ENCODE measurements around the gene UBE4B. TPM values are rescaled to one million over a fixed set of nuclear protein-coding genes. Genes with fewer than 3 reads are reported as not detected.
"Not testable (repeated sequence)": the region's sequence is repeated elsewhere in the genome, so short reads cannot be mapped to it uniquely, and the experiment has no call there.

The UBE4B gene
- total and polyA plus RNA-seq, 3 donors from 2014 or later: 26.1 to 63.3 (median 62.0) TPM

DNA sequence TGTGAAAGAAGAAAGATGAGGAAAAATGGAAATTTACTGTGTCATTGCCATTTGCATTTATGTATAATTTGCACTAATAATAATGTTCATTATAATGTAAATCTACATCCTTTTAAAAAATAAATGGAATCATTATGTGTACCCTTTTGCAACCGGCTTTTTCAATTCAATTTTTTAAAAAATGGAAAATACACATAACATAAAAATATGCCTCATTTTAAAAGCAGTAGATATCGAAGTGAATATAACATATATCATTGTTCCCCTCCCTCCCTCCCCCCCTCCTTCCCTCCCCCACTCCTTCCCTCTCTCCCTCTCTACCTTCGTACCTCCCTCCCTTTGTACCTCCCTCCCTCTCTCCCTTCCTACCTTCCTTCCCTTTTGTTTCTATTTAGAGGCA is 33.0 kb downstream of the UBE4B start:
- DNase-seq: no peak
- no peak overlapping the region for H3K4me3 ChIP-seq
- no peaks in the 10 kb centered on the region for H3K27me3 ChIP-seq
- TF ChIP-seq POLR2A (IDR thresholded peaks at IDR 0.05) (no peak), CTCF (IDR thresholded peaks at IDR 0.05) (no peak)
- no peaks in the 10 kb centered on the region for H3K36me3 ChIP-seq (ENCODE audit: low read depth, missing control alignments)
- H3K9me3 ChIP-seq: no peaks in the 10 kb centered on the region
- whole genome bisulfite sequencing, 2 donors: 72 to 73% methylated on average over 3 of the region's 3 CpGs
- H3K4me1 ChIP-seq: peaks cover 26% of the 10 kb centered on the region
- H3K27ac ChIP-seq: peak overlapping the region; percentile 91 to 96
- intact Hi-C loops (cut with DNase I; ENCODE audit: low total_unique reads): no loop called here

DNA sequence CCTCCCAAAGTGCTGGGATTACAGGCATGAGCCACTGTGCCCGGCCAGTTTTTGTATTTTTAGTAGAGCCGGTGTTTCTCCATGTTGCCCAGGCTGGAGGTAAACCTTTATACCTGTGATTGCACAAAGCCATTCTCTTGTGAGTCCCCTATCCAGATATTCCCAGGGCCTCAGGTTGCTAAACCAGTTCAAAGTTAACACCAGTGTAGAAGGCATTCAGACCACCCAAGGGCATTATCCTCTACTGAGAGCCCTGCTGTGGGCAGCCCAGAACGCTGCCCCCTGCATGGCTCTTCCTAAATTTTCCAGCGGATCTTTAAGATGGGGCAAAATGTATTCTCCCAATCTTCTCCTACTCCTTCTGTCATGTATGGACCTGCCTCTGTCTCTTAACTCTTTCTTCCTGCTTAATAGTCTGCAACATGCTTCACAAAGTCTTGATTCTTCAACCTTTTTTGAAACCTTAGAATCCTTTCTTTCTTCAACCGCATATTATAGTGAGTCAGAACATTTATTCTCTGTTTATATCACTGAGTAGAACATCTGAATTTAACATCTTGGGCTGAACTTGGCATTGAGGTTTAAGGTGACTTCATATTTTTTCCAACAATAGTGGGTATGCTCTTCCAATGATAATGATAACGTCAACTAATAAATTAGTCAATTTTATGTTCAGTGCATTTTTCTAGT is 36.0 kb downstream of the UBE4B start:
- 88 to 94% methylated on average over 6 of the region's 6 CpGs for WGBS, 2 donors
- H3K4me1 ChIP-seq: peaks cover 26% of the 10 kb centered on the region
- intact Hi-C loops (cut with DNase I; ENCODE audit: low total_unique reads): no loop called here
- H3K4me3 ChIP-seq: no peak overlapping the region
- no peaks in the 10 kb centered on the region for H3K27me3 ChIP-seq
- no peak for DNase-seq
- H3K9me3 ChIP-seq: no peaks in the 10 kb centered on the region
- peak overlapping the region; percentile 91 to 96 for H3K27ac ChIP-seq
- no peaks in the 10 kb centered on the region for H3K36me3 ChIP-seq (ENCODE audit: low read depth, missing control alignments)
- no peak for TF ChIP-seq CTCF (IDR thresholded peaks at IDR 0.05)
- no peak for TF ChIP-seq POLR2A (IDR thresholded peaks at IDR 0.05)

DNA sequence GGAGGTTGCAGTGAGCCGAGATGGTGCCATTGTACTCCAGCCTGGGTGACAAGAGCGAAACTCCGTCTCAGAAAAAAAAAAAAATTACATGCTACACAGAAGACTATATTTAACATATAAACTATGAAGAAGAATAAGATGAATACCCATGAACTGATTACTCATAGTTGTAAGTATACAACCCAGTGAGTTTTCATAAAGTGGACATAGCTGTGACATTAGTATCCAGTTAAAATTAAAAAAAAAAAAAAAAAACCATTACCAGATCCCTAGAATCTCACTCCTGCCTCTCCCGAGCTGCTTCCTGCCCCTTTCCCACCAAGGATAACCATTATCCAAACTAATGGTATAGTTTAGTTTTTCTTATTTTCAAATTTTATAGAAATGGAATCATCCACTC is 37.4 kb downstream of the UBE4B start:
- peaks cover 33% of the 10 kb centered on the region for H3K4me1 ChIP-seq
- no peaks in the 10 kb centered on the region for H3K36me3 ChIP-seq (ENCODE audit: low read depth, missing control alignments)
- WGBS, 2 donors: 92 to 95% methylated on average over 4 of the region's 4 CpGs
- no peaks in the 10 kb centered on the region for H3K9me3 ChIP-seq
- no peak overlapping the region for H3K27ac ChIP-seq
- H3K4me3 ChIP-seq: no peak overlapping the region
- no peak for TF ChIP-seq CTCF (IDR thresholded peaks at IDR 0.05)
- TF ChIP-seq POLR2A (IDR thresholded peaks at IDR 0.05): no peak
- no peaks in the 10 kb centered on the region for H3K27me3 ChIP-seq
- no peak for DNase-seq
- intact Hi-C loops (cut with DNase I; ENCODE audit: low total_unique reads): no loop called here

DNA sequence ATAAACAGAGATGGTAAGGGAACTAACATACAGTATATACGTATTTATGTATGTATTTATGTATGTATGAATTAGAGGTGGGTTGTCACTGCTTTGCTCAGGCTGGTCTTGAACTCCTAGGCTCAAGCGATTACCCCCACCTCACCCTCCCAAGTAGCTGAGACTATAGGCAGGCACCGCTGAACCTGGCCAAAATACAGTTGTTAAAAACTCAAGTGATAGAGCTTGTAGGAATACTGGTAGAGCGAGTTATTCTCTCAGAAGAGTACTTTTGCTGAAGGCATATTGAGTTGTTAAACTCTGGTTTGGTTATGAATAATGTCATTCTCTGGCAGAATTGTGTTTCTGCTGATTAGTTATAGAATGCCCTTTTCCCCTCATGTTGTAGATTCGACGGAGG is 38.9 kb downstream of the UBE4B start:
- Histone ChIP-seq H3K27me3 (no peaks in the 10 kb centered on the region), H3K4me1 (peaks cover 21% of the 10 kb centered on the region), H3K9me3 (no peaks in the 10 kb centered on the region), H3K4me3 (no peak overlapping the region), H3K36me3 (ENCODE audit: low read depth, missing control alignments) (no peaks in the 10 kb centered on the region), H3K27ac (no peak overlapping the region)
- TF ChIP-seq CTCF (IDR thresholded peaks at IDR 0.05) (no peak), POLR2A (IDR thresholded peaks at IDR 0.05) (no peak)
- 84 to 89% methylated on average over 6 of the region's 6 CpGs for WGBS, 2 donors
- intact Hi-C loops (cut with DNase I; ENCODE audit: low total_unique reads): no loop called here
- no peak for DNase-seq

GRCh38 chr1:10073371-10073770 is 40.6 kb downstream of the UBE4B start:
- peaks cover 11% of the 10 kb centered on the region for H3K4me1 ChIP-seq
- H3K4me3 ChIP-seq; DNase-seq; H3K27ac ChIP-seq; H3K36me3 ChIP-seq (ENCODE audit: low read depth, missing control alignments); intact Hi-C loops (cut with DNase I; ENCODE audit: low total_unique reads); H3K9me3 ChIP-seq; H3K27me3 ChIP-seq: not testable (repeated sequence)
- WGBS, 2 donors: 95 to 97% methylated on average over 7 of the region's 7 CpGs

Measured in testis (tissue), 3 donors.